Measurements from ENCODE around the gene GNPTG.

The GNPTG gene

DNA sequence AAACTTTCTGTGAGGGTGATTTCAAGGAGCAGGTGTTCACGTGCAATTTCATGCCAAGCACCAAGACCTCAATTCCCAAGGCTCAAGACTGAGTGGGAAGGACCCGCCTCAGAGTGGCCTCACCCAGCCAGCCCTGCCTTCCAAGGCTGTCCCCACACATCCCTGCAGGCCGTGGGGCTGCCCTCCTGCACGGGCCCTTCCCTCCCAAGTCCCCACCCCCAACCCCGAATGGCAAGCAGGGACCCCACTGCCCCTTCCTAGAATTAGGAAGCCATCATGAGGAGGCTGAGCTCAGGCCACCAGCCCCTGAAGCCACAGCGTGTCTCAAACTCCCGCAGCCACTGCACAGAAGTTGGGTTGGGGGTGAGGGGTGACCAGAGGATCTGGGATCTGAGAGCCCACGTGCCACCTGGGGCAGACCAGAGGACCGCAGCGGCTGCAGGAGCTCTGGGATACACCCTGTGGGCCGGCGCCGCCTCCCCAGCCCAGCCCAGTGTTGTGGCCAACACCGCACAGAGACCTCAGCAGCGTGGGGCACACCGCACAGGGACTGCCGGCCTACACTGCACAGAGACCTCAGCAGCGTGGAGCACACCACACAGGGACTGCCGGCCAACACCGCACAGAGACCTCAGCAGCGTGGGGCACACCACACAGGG lies 20.7 kb downstream of the GNPTG start:
- H3K27me3 ChIP-seq (ENCODE audit: insufficient read depth, low read depth, severe bottlenecking): no peaks in the 10 kb centered on the region
- H3K9me3 ChIP-seq (ENCODE audit: severe bottlenecking): no peaks in the 10 kb centered on the region
- peaks cover 16% of the 10 kb centered on the region for H3K36me3 ChIP-seq
- no peak for DNase-seq
- TF ChIP-seq, protein P1, sequence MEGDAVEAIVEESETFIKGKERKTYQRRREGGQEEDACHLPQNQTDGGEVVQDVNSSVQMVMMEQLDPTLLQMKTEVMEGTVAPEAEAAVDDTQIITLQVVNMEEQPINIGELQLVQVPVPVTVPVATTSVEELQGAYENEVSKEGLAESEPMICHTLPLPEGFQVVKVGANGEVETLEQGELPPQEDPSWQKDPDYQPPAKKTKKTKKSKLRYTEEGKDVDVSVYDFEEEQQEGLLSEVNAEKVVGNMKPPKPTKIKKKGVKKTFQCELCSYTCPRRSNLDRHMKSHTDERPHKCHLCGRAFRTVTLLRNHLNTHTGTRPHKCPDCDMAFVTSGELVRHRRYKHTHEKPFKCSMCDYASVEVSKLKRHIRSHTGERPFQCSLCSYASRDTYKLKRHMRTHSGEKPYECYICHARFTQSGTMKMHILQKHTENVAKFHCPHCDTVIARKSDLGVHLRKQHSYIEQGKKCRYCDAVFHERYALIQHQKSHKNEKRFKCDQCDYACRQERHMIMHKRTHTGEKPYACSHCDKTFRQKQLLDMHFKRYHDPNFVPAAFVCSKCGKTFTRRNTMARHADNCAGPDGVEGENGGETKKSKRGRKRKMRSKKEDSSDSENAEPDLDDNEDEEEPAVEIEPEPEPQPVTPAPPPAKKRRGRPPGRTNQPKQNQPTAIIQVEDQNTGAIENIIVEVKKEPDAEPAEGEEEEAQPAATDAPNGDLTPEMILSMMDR (IDR thresholded peaks at IDR 0.05; ENCODE audit: low read depth, low read length): no peak
- H3K4me3 ChIP-seq (ENCODE audit: low read depth, low read length): no peak overlapping the region
- no peak overlapping the region for H3K27ac ChIP-seq

DNA sequence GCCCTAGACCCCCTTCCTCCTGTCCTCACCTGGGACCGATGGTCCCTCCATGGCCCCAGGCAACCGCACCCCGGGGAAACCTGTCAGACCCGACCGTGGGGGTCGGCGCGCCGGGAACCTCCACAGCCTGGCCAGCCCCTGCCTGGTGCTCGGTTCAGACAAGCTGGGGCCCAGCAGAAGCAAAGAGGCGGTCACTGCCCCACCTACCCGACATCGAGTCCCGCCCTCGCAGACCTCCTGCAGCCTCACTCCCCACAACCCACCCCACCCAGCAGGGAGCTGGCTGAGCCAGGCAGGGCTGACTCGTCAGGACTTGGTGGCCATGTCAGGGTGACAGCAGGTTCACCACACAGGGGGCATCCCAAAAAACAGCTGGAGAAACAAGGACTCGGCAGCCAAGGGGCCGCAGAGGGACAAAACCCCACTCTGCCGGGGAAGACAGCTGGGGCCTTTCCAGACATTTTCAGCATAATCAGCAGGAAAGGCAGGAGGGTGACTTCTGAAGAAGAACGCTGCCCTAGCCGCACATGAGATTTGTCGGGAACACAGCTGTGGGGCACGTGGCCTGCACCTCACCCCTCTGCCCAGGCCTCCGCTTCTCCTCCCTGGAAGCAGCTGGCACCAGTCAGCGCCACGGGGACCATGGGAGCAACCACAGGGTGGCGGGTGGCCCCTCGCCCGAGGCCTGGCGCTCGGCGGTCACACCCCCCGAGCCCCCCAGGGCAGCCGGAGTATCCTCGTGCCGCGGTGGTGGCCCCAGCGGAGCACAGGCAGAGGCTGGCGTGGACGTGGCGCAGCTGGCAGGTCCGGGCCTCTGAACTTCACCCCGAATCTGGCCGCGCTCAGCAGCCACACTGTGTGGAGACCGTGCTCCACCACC lies 22.9 kb downstream of the GNPTG start:
- Histone ChIP-seq H3K27me3 (ENCODE audit: insufficient read depth, low read depth, severe bottlenecking) (no peaks in the 10 kb centered on the region), H3K27ac (no peak overlapping the region), H3K9me3 (ENCODE audit: severe bottlenecking) (no peaks in the 10 kb centered on the region), H3K4me3 (ENCODE audit: low read depth, low read length) (no peak overlapping the region), H3K36me3 (peaks cover 10% of the 10 kb centered on the region)
- no peak for DNase-seq
- TF ChIP-seq, protein P1 (IDR thresholded peaks at IDR 0.05; ENCODE audit: low read depth, low read length): no peak

DNA sequence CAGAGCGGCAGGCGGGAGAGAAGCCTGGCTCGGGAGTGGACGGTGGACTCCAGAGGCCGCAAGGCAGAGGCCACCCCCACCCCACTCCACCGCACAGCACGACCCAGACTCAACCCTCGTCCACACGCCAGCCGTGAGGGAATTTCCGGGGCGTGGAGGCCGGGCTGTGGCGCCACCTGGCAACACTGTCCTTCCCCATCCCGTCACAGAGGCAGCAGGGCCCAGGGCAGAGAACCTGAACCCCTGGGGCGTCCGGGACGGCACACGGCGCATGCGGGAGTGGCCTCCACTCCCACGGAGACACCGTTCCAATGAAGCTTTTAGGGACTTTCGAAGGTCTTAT lies 23.5 kb downstream of the GNPTG start:
- Histone ChIP-seq H3K27me3 (ENCODE audit: insufficient read depth, low read depth, severe bottlenecking) (no peaks in the 10 kb centered on the region), H3K27ac (no peak overlapping the region), H3K4me3 (ENCODE audit: low read depth, low read length) (no peak overlapping the region), H3K36me3 (peaks cover 4% of the 10 kb centered on the region), H3K9me3 (ENCODE audit: severe bottlenecking) (no peaks in the 10 kb centered on the region)
- TF ChIP-seq, protein P1 (IDR thresholded peaks at IDR 0.05; ENCODE audit: low read depth, low read length): no peak
- no peak for DNase-seq

DNA sequence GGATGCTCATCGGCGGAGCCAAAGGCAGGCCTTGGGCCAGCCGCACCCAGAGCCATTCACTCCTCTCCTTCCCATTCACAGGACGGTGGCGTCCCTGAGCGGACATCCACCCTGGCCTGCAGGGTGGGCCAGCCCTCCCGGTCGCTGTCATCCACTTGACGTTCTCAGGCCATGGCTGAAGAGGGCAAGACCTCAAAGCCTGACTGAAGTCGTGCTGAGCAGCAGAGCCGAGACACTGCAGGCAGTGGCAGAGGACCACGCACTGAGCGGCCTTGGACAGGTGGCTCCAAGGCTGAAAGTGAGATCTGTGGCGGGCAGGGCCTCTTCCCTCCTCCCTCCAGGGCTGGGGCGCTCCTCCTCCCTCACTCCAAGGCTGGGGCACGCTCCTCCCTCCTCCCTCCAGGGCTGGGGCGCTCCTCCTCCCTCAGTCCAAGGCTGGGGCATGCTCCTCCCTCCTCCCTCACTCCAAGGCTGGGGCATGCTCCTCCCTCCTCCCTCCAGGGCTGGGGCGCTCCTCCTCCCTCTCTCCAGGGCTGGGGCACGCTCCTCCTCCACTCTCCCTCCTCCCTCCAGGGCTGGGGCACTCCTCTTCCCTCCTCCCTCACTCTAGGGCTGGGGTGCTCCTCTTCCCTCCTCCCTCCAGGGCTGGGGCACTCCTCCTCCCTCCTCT lies 24.1 kb downstream of the GNPTG start:
- H3K36me3 ChIP-seq: no peaks in the 10 kb centered on the region; the same call in 1 of the 2 replicates
- no peaks in the 10 kb centered on the region for H3K27me3 ChIP-seq (ENCODE audit: insufficient read depth, low read depth, severe bottlenecking)
- no peak for DNase-seq
- H3K27ac ChIP-seq: no peak overlapping the region
- TF ChIP-seq, protein P1 (IDR thresholded peaks at IDR 0.05; ENCODE audit: low read depth, low read length): no peak
- no peaks in the 10 kb centered on the region for H3K9me3 ChIP-seq (ENCODE audit: severe bottlenecking)
- no peak overlapping the region for H3K4me3 ChIP-seq (ENCODE audit: low read depth, low read length)

DNA sequence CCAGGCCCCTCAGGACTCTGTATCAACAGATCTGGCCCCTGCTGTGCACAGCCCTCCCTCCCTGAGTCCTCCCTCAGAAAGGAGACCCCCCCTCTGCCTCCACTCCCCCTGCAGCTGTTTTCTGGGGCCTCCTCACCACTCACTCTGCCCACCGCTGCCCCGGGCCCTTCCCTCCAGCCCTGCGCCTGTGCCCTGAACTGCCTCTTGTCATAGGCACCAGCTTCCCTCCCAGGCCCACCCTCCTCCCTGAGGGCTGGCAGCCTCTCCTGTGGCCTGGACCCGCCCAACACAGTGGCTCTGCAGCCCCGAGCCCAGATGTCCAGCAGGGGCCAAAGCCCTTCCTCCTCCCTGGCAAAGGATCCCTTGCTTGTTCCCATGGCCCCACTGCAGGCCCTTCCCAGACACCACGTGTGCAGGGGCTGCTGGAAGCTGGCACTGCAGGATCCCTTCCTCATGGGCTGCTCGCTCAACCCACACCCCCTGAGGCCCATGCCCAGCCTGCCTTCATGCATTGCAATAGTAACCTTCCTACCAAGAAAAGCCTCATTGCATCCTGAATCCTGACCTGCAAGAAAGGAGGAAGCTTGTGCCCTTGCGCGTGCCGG lies 25.8 kb downstream of the GNPTG start:
- H3K9me3 ChIP-seq (ENCODE audit: severe bottlenecking): no peaks in the 10 kb centered on the region
- H3K36me3 ChIP-seq: no peaks in the 10 kb centered on the region; the same call in 1 of the 2 replicates
- TF ChIP-seq, protein P1 (IDR thresholded peaks at IDR 0.05; ENCODE audit: low read depth, low read length): no peak
- no peak overlapping the region for H3K27ac ChIP-seq
- no peaks in the 10 kb centered on the region for H3K27me3 ChIP-seq (ENCODE audit: insufficient read depth, low read depth, severe bottlenecking)
- DNase-seq: no peak
- no peak overlapping the region for H3K4me3 ChIP-seq (ENCODE audit: low read depth, low read length)

Measured in WERI-Rb-1 (cell line).